HEK293T (cell line): ENCODE results near the gene PGM2.

Experiments used
- ARNT ChIP-seq: fragments of 450-650 bp; IDR thresholded peaks from 2 replicates; pipeline ENCODE4 v1.6.1; 2017; ENCODE audit warnings: mild to moderate bottlenecking
- BHLHE40 ChIP-seq: fragments of 450-650 bp; IDR thresholded peaks from 2 replicates; pipeline ENCODE4 v1.6.1; 2016; ENCODE audit warnings: mild to moderate bottlenecking, moderate library complexity, borderline replicate concordance
- CTBP1 ChIP-seq: fragments of 450-650 bp; IDR thresholded peaks from 2 replicates; pipeline ENCODE4 v1.6.1; 2016; ENCODE audit warnings: borderline replicate concordance
- FOXA1 ChIP-seq: fragments of 450-650 bp; IDR thresholded peaks from 2 replicates; pipeline ENCODE4 v1.6.1; 2016; ENCODE audit warnings: mild to moderate bottlenecking
- HDGF ChIP-seq: fragments of 450-650 bp; IDR thresholded peaks from 2 replicates; pipeline ENCODE4 v1.6.1; 2017; ENCODE audit warnings: antibody characterized with exemption, borderline replicate concordance
- L3MBTL2 ChIP-seq: fragments of 450-650 bp; conservative IDR thresholded peaks from 2 replicates; pipeline ENCODE4 v1.6.1; 2016; ENCODE audit warnings: mild to moderate bottlenecking
- LEF1 ChIP-seq: fragments of 450-650 bp; IDR thresholded peaks from 2 replicates; pipeline ENCODE4 v1.6.1; 2017; ENCODE audit warnings: mild to moderate bottlenecking, borderline replicate concordance
- SP1 ChIP-seq: fragments of 450-650 bp; IDR thresholded peaks from 2 replicates; pipeline ENCODE4 v1.6.1; 2017
- SUZ12 ChIP-seq: fragments of 450-650 bp; IDR thresholded peaks from 2 replicates; pipeline ENCODE4 v1.6.1; 2016; ENCODE audit warnings: mild to moderate bottlenecking
- ZNF384 ChIP-seq: fragments of 450-650 bp; IDR thresholded peaks from 2 replicates; pipeline ENCODE4 v1.6.1; 2016

DNA sequence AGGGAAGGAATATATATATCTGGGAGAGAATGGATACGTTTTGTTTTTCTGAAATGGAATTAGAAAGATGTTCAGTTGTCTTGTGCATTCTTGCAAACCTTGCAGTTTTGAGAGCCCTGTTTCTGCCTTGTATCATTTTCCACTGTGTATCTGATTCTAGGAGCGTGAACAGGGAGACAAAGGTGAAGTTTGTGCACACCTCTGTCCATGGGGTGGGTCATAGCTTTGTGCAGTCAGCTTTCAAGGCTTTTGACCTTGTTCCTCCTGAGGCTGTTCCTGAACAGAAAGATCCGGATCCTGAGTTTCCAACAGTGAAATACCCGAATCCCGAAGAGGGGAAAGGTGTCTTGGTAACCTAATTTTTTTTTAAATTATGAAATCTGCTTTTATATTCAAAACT, 17.7 kb downstream of the PGM2 start:
- TF ChIP-seq ARNT: no peak
- no peak for TF ChIP-seq SP1
- TF ChIP-seq SUZ12: no peak
- no peak for TF ChIP-seq CTBP1
- TF ChIP-seq HDGF: no peak
- TF ChIP-seq LEF1: no peak
- no peak for TF ChIP-seq L3MBTL2
- no peak for TF ChIP-seq BHLHE40
- TF ChIP-seq FOXA1: no peak
- no peak for TF ChIP-seq ZNF384
